ENCODE data around the gene BDKRB1.

The BDKRB1 gene

GRCh38 chr14:96284008-96284407 lies 28.0 kb downstream of the BDKRB1 start:
- no peaks in the 10 kb centered on the region for H3K9me3 ChIP-seq (ENCODE audit: severe bottlenecking)
- TF ChIP-seq, protein P1, sequence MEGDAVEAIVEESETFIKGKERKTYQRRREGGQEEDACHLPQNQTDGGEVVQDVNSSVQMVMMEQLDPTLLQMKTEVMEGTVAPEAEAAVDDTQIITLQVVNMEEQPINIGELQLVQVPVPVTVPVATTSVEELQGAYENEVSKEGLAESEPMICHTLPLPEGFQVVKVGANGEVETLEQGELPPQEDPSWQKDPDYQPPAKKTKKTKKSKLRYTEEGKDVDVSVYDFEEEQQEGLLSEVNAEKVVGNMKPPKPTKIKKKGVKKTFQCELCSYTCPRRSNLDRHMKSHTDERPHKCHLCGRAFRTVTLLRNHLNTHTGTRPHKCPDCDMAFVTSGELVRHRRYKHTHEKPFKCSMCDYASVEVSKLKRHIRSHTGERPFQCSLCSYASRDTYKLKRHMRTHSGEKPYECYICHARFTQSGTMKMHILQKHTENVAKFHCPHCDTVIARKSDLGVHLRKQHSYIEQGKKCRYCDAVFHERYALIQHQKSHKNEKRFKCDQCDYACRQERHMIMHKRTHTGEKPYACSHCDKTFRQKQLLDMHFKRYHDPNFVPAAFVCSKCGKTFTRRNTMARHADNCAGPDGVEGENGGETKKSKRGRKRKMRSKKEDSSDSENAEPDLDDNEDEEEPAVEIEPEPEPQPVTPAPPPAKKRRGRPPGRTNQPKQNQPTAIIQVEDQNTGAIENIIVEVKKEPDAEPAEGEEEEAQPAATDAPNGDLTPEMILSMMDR (IDR thresholded peaks at IDR 0.05; ENCODE audit: low read depth, low read length) = no peak
- H3K36me3 ChIP-seq = no peaks in the 10 kb centered on the region; the same call in none of the 2 replicates
- no peak overlapping the region for H3K27ac ChIP-seq
- DNase-seq = no peak
- H3K4me3 ChIP-seq (ENCODE audit: low read depth, low read length) = no peak overlapping the region
- H3K27me3 ChIP-seq (ENCODE audit: insufficient read depth, low read depth, severe bottlenecking) = no peaks in the 10 kb centered on the region

DNA sequence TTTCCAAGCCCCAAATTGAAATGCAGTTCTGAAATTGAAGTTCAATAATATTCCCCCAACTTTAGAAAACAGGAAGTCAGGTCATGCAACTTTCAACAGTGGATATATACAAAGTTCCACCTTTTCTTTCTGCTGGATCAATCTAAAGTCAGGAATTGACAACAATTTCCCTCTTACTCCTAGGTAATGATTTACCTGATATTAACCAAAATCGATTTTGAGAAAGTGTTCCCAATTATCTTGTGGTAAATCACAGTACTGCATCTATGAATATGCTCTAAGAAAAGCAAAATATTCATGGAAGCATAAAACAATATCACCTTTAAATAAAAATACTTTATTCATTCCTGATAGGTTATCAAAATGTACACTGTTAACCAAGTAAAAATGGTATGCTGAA lies 28.4 kb downstream of the BDKRB1 start:
- TF ChIP-seq, protein P1 (IDR thresholded peaks at IDR 0.05; ENCODE audit: low read depth, low read length) = no peak
- Histone ChIP-seq H3K36me3 (peaks cover 3% of the 10 kb centered on the region), H3K9me3 (ENCODE audit: severe bottlenecking) (no peaks in the 10 kb centered on the region), H3K4me3 (ENCODE audit: low read depth, low read length) (no peak overlapping the region), H3K27ac (no peak overlapping the region), H3K27me3 (ENCODE audit: insufficient read depth, low read depth, severe bottlenecking) (no peaks in the 10 kb centered on the region)
- DNase-seq = no peak

DNA sequence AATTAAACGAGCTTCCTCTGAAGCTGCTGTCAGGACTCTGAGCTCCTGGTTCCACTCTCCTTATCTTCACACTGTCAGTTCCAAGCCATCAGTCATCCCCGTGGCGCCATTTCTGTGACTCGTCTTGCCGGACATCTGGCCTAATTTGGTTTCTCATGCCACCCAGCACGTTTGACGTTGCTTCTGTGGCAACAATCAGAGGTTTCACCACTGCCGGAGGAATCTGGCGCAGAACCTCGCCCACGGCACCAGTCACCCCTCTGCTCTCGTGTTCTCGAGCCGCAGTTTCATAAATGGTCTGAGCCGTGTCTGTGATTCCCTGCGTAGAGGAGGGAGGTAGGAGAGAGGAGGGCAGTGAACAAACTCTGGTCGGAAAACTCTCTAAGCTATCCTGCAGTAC lies 29.7 kb downstream of the BDKRB1 start:
- Histone ChIP-seq H3K27ac (no peak overlapping the region), H3K4me3 (ENCODE audit: low read depth, low read length) (no peak overlapping the region), H3K27me3 (ENCODE audit: insufficient read depth, low read depth, severe bottlenecking) (no peaks in the 10 kb centered on the region), H3K9me3 (ENCODE audit: severe bottlenecking) (no peaks in the 10 kb centered on the region), H3K36me3 (peaks cover 13% of the 10 kb centered on the region)
- TF ChIP-seq, protein P1 (IDR thresholded peaks at IDR 0.05; ENCODE audit: low read depth, low read length) = no peak
- no peak for DNase-seq

DNA sequence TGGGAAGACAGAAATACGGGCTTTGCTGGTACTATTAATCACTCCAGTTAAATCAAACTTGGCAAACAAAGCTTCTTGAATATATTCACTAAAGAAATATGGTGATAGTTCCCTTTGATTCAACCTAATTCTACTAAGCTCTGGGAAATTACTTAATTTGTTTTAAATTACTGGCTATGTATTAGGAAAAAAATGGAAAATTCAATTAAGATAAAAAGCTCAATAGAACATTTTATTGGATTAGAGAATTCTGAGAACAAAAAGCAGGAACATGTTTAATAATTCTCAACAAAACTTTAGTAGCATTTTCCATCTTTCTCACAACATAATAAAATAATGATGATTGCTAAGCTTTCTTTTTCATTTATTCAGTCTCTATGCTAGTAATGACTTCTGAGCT lies 30.2 kb downstream of the BDKRB1 start:
- Histone ChIP-seq H3K9me3 (ENCODE audit: severe bottlenecking) (no peaks in the 10 kb centered on the region), H3K4me3 (ENCODE audit: low read depth, low read length) (no peak overlapping the region), H3K27ac (no peak overlapping the region), H3K27me3 (ENCODE audit: insufficient read depth, low read depth, severe bottlenecking) (no peaks in the 10 kb centered on the region), H3K36me3 (peaks cover 13% of the 10 kb centered on the region)
- no peak for DNase-seq
- TF ChIP-seq, protein P1 (IDR thresholded peaks at IDR 0.05; ENCODE audit: low read depth, low read length) = no peak

DNA sequence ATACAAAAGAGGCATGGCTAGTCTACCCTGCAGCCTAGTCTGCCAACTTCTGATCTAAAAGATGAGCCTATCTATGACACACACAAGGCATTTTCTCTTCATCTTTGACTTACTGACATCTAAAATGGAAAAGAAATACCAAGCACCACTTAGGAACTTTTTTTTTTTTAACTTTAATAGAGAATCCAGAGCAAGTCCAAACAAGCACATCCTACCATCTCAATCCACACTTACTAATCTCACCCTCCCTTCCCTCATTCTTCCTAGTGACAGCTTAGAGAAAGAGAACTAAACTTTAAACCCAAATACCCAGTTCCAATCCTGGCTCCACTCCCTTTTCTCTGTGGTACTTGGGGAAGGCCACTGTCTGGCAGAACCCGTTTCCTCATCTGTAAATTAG lies 31.8 kb downstream of the BDKRB1 start:
- DNase-seq = no peak
- no peak overlapping the region for H3K4me3 ChIP-seq (ENCODE audit: low read depth, low read length)
- no peak overlapping the region for H3K27ac ChIP-seq
- H3K36me3 ChIP-seq = peaks cover 13% of the 10 kb centered on the region
- no peaks in the 10 kb centered on the region for H3K9me3 ChIP-seq (ENCODE audit: severe bottlenecking)
- TF ChIP-seq, protein P1 (IDR thresholded peaks at IDR 0.05; ENCODE audit: low read depth, low read length) = no peak
- H3K27me3 ChIP-seq (ENCODE audit: insufficient read depth, low read depth, severe bottlenecking) = no peaks in the 10 kb centered on the region

GRCh38 chr14:96294246-96294645 lies 38.2 kb downstream of the BDKRB1 start:
- TF ChIP-seq, protein P1 (IDR thresholded peaks at IDR 0.05; ENCODE audit: low read depth, low read length) = no peak
- H3K27me3 ChIP-seq (ENCODE audit: insufficient read depth, low read depth, severe bottlenecking) = no peaks in the 10 kb centered on the region
- no peak overlapping the region for H3K27ac ChIP-seq
- peaks cover 11% of the 10 kb centered on the region for H3K36me3 ChIP-seq
- H3K4me3 ChIP-seq (ENCODE audit: low read depth, low read length) = no peak overlapping the region
- DNase-seq = no peak
- H3K9me3 ChIP-seq (ENCODE audit: severe bottlenecking) = no peaks in the 10 kb centered on the region
